Mucosa of descending colon (tissue), 3 donors: ENCODE results near the gene PRKAA1. TPM values are rescaled to one million over a fixed set of nuclear protein-coding genes. Genes with fewer than 3 reads are reported as not detected.

Experiments
- ATAC-seq: fragments of 200-7000 bp; cut with Tn5 transposase; one replicate; pipeline ENCODE4 v1.9.1; 2020; ENCODE audit warnings: mild to moderate bottlenecking, moderate library complexity
- DNase-seq, 3 donors: peaks; one replicate each; pipeline ENCODE4 v3.0.0-alpha.2; 2020
- H3K36me3 ChIP-seq: fragments of 200-600 bp; one replicate; pipeline ENCODE4 v1.8.0; 2021; ENCODE audit warnings: low read depth, mild to moderate bottlenecking
- H3K4me1 ChIP-seq: fragments of 200-600 bp; one replicate; pipeline ENCODE4 v1.8.0; 2021; ENCODE audit warnings: low read depth, mild to moderate bottlenecking
- H3K4me3 ChIP-seq: fragments of 200-600 bp; one replicate; pipeline ENCODE4 v1.8.0; 2021; ENCODE audit warnings: mild to moderate bottlenecking
- H3K9me3 ChIP-seq: fragments of 200-600 bp; one replicate; pipeline ENCODE4 v1.8.0; 2021; ENCODE audit warnings: mild to moderate bottlenecking
- CTCF ChIP-seq: fragments of 200-600 bp; IDR thresholded peaks from one replicate; pipeline ENCODE4 v1.8.0; 2022; ENCODE audit warnings: antibody characterized with exemption, mild to moderate bottlenecking
- intact Hi-C, 2 donors: fragments of 100-400 bp; cut with DNase I in 1 of 2; cut with micrococcal nuclease in 1 of 2; formaldehyde crosslinking; loops; one replicate each; pipeline versions ENCODE4 v1.11.0 to v1.11.1; 2022; cut with DNase I, micrococcal nuclease
- total RNA-seq, 3 donors: library from RNA; stranded (reverse); fragmentation: NEBNext Ultra II Directional in 2 of 3; extraction: Animal tissue kit (Norgen Biotek cat#: 25700) in 2 of 3; gene quantifications; one replicate each; pipeline versions ENCODE4 v1.2.1 to v1.2.4, GENCODE V29; 2021 to 2023
- donor health status: DM: no; HTN: no; CAD: no; lungs with moderate emphysema.
- donor health status: DM: no; HTN: no; CAD: no.
- donor health status: DM: no; HTN: yes; CAD: no.

PRKAA1 gene
- total RNA-seq, 3 donors from 2014 or later: 89.7 to 111 (median 97.9) TPM

- DNase-seq (no peak), ATAC-seq (no peak)
- H3K4me1 ChIP-seq: peaks cover 16% of the 10 kb centered on the region
- H3K9me3 ChIP-seq: no peaks in the 10 kb centered on the region
- intact Hi-C loops: no loop called here
- no peaks in the 10 kb centered on the region for H3K36me3 ChIP-seq
- H3K4me3 ChIP-seq: no peak overlapping the region
- no peak for TF ChIP-seq CTCF
Measured at GRCh38 chr5:40774623-40775022, 23.6 kb downstream of the PRKAA1 start.

GRCh38 chr5:40770764-40771163 is 27.4 kb downstream of the PRKAA1 start:
- no peak for DNase-seq
- no peaks in the 10 kb centered on the region for H3K9me3 ChIP-seq
- intact Hi-C loops: no loop called here
- no peak for ATAC-seq
- H3K4me3 ChIP-seq: no peak overlapping the region
- H3K36me3 ChIP-seq: no peaks in the 10 kb centered on the region
- peaks cover 2% of the 10 kb centered on the region for H3K4me1 ChIP-seq
- no peak for TF ChIP-seq CTCF

GRCh38 chr5:40762705-40763104 is 35.5 kb downstream of the PRKAA1 start:
- H3K4me3 ChIP-seq: no peak overlapping the region
- DNase-seq (no peak), ATAC-seq (no peak)
- no peaks in the 10 kb centered on the region for H3K9me3 ChIP-seq
- intact Hi-C loops: no loop called here
- no peak for TF ChIP-seq CTCF
- H3K4me1 ChIP-seq: no peaks in the 10 kb centered on the region
- peaks cover 7% of the 10 kb centered on the region for H3K36me3 ChIP-seq

DNA sequence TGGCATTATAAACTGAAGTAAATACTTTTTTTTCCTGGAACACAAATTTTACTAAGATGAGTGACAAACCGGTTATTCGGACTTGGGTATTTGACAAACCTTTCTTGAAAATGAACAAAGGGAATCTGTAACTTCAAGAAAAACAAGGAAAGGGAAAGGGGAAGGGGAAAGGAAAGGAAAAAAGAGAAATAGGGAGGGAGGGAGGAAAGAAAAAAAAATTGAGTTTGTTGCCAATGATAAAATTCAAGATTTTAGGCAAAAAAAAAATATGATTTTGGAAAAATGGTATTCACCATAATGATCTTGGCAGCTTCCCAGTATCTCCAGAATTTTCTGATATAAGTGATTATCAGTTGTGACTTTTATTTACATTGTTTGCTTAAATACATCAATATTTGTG is 40.8 kb downstream of the PRKAA1 start:
- no peaks in the 10 kb centered on the region for H3K9me3 ChIP-seq
- intact Hi-C loops: loop anchor here in 1 of 2 donors (5.0 kb wide), 1 partner anchor 80 kb away; the partner anchor contains the start of gene RPL37
- TF ChIP-seq CTCF: no peak
- no peaks in the 10 kb centered on the region for H3K4me1 ChIP-seq
- no peak for ATAC-seq
- H3K36me3 ChIP-seq: no peaks in the 10 kb centered on the region
- DNase-seq: no peak
- H3K4me3 ChIP-seq: no peak overlapping the region

- TF ChIP-seq CTCF: peak; percentile 78
Measured at GRCh38 chr5:40755407-40756365, 42.5 kb downstream of the PRKAA1 start, which contains the start of gene TTC33. TSS of gene TTC33 (minus strand) at chr5:40755961. CDS start at chr5:40747018, 8,943 bp downstream.

More at GRCh38 chr5:40755407-40756365, 42.5 kb downstream of the PRKAA1 start, which contains the start of gene TTC33:
- Histone ChIP-seq H3K36me3 (no peaks in the 10 kb centered on the region), H3K4me1 (no peaks in the 10 kb centered on the region), H3K4me3 (peak within 1 kb of the TSS; percentile 80), H3K9me3 (no peaks in the 10 kb centered on the region)
- intact Hi-C loops: loop anchor here in 1 of 2 donors (5.0 kb wide), 1 partner anchor 82 kb away; the partner anchor contains the start of gene RPL37
- DNase-seq: peak; percentile 96 to 98 (median 97)
- ATAC-seq: peak; percentile 98
